Endometrium (tissue), 2 donors: ENCODE data around the gene RER1.

ENCODE experiments used
- FAIRE-seq: peaks from 2 replicates; lab custom pipeline; 2012; peaks lifted over from hg19 to GRCh38; lab: Jason Lieb, UNC
- donor health status: control.
- donor health status: control.

The RER1 gene

DNA sequence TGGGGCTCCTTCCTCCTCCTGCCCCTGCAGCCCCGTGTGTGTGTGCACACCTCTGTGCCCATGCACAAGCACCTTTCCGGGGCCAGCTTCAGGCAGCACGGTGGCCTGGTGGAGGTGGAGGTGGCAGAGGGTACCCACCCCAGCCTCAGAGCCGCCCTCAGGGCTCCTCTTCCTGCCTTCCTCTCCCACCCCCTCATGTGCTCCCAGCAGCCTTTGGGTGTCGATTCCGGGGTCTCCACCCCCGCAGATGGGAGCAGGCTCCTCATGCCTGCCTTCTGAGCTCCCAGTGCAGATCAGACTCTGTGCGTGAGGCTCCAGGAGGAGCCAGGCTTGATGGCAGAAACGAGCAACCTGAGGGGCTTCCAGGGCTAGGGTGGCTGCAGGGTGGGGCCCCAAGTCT lies 55.2 kb downstream of the RER1 start:
- no peak for FAIRE-seq

DNA sequence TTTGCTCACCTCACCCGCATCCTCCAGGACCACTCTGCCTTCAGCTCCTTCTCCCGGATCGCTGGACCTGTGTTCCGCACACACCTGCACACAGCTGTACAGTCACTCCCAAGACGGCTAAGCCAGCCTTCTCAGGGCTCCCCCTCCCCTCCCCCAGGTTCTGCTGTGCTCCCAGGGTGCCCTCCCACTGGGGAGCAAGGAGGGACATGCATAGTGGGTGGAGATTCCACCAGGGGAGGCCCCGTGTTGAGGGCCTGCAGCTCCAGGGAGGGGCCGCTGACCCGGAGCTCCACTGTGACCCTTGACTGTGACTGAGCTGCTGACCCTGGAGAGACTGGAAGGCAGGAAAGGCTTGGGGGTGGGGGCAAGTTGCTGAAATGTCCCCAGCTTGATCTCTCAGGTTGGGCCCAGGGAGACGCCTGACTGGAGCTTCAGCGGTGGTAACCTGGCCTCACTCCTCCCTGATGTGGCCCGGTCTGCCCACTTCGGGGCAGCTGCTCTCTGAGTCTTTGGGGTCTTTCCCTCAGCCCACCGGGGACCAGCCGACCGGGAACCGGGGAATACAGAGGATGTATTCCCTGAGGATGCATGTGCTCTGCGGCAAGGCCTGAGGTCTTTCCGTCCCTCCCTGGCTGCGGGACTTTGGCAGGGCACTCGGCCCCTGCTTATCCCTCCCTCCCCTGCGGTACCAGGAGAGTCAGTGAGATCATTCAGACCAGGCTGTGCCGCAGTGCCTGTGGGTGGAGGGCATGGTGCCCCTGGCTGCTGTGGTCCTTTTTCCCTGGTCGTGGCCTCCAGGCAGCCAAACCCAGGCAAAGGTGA lies 55.8 kb downstream of the RER1 start:
- FAIRE-seq = no peak

DNA sequence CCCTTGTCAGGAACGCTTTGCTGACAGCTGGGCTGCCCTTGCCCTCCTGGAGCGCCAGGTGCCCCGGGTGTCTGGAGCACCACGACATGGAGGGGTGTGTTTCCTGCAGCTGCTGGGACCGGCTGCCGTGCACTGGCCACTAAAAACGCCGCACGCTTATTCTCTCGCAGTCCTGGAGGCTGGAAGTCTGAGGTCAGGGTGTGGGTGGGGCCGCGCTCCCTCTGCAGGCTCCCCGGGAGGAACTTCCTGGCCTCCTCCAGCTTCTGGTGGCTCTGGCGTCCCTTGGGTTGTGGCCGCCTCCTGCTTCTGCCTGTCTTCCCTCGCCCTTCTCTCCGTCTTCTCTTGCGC lies 56.4 kb downstream of the RER1 start:
- FAIRE-seq = no peak

DNA sequence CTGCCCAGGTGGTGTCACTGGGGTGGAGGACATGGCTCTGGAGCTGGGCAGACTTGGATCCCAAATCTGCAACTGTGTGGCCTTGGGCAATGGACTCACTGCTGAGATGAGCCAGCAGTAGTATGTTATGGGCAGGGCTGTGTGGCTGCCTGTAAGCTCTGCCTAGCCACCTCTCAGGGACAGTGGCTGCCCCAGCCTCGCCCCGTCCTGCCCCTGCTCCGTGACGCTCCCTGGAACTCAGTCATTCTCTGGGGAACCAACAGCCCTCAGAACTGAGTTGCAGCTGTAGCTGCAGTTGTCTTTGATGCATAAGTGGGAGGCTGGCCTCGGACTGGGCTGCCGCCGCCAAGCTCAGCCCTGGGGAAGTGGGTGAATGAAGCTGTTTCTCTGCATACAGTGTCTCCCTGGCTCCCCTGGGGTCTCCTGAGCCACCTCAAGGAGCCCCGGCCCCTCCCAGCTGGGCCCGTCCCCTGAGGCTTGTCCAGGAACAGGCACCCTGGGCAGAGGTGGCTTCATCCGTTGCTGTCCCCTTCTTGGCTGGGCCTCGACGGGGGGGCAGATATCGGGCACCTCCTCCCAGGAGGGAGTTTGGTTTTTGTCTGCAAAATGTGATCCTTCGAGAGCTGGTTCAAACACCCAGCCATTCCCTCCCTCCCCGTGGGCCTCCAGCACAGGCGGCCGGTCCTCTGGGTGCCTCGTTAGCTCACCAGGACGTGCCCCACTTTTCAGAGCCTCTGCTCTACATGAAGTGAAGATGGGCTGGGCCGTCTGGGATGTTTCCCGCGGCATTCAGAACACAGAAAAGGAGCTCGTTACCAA lies 58.2 kb downstream of the RER1 start:
- FAIRE-seq = no peak

DNA sequence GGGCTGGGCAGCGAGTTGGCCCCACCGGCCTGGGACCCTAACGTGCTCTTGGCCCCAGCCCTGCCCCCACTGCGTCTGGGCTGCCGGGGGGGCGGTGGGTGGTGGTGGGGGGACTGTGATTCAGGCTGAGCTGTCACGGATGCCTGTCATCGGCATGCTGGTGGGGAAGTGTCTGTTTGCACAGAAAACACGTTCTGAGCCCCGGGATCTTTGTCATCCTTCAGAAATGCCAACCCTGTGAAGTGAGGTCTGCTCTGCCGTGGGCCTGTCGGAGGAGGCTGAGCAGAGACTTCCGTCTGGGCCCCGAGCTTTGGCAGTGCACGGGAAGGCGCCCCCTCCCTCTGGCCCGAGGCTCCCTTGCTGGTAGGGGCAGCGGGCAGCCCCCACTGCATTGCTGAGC lies 60.1 kb downstream of the RER1 start:
- FAIRE-seq = no peak

DNA sequence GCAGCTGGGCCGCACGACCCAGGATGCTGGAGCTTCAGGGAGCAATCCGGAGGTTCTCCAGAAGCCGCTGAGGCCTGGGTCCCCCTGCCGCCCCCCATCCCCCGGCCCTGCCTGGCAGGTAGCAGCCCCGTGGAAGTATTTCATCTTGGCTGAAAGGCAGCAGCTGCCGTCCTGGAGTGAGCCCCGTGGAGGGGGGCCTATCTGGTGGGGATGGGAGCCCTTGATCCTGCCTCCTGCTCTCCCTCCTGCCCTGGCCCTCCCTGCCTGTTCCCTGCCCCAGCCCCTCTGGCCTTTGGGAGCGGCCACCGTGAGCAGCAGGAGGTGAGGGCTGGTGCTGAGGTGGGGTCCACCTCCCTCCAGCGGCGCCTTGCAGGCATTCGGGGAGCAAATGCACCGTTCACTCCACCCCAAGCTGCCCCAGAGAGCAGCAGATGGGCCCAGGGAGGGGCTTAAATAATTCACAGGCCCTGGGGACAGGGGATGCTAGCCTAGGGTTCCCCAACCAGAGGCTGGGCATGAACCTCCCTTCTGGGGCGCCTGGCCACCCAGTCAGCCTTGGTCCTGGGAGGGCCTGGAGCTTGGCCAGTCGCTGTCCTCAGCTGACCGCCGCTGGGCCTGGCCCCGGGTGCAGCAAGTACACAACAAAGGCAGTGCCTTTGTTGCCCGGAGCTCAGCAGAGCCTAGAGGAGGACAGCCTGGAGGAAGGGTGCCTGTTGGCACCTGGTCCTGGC lies 60.7 kb downstream of the RER1 start:
- no peak for FAIRE-seq

DNA sequence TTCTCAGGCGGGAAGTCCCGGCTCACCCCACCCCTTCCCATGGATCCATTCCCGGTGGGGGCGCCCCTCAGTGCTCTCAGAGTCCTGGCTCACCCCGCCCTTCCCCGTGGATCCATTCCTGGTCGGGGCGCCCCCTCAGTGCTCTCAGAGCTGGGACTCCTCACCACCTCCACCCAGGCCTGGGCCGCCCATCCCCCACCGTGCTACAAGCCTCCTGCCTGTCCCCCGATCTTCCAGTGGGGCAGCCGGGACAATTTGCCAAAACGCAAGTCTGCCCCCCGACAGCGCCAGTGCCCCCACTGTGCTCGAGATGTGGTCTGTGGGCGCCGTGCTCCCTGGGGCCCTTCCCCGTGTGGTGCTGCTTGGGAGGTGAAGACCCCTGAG lies 61.3 kb downstream of the RER1 start:
- no peak for FAIRE-seq

DNA sequence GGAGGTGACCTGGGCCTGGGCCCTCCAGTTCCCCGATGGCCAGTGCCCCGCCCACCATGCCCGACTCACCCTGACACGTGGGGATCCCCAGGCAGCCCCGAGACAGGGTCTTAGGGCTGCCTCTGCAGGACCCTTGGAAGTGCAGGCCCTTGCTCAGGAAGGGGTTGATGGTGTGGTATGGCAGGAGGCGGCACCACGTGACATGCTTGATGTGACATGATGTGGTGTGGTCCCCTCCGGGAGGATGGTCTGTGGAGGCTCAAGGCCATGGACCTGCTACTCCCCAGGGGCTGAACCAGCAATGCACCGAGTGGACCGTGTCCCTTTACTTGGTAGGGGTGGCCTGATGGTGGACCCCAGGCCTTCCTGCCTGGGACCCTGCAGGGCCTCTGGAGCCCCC lies 62.6 kb downstream of the RER1 start:
- FAIRE-seq = no peak
